Subcutaneous abdominal adipose tissue (tissue), 5 donors: Measurements from ENCODE around the gene PDXDC1.
A peak's percentile ranks its signal among the peaks of the same experiment; 100 is the strongest.
"Not testable (repeated sequence)": the region's sequence is repeated elsewhere in the genome, so short reads cannot be mapped to it uniquely, and the experiment has no call there.

Experiments used
- H3K27ac ChIP-seq: one replicate; pipeline ENCODE4 v1.7.0; 2013; ENCODE audit warnings: low read depth, mild to moderate bottlenecking, inconsistent platforms, low read length, moderate library complexity
- H3K27me3 ChIP-seq, 5 donors: one replicate each; pipeline ENCODE4 v1.7.0; 2013; ENCODE audit warnings: low read length in 5 of 5, inconsistent platforms in 1 of 5; ENCODE audit not compliant: control insufficient read depth in 5 of 5, insufficient read depth in 4 of 5
- H3K36me3 ChIP-seq, 5 donors: one replicate each; pipeline ENCODE4 v1.7.0; 2013; ENCODE audit warnings: low read length in 5 of 5; ENCODE audit not compliant: control insufficient read depth in 5 of 5, insufficient read depth in 5 of 5
- H3K4me1 ChIP-seq, 5 donors: one replicate each; pipeline ENCODE4 v1.7.0; 2013; ENCODE audit warnings: low read length in 5 of 5, mild to moderate bottlenecking in 3 of 5, moderate library complexity in 1 of 5; ENCODE audit not compliant: control insufficient read depth in 5 of 5, insufficient read depth in 5 of 5
- H3K4me3 ChIP-seq, 5 donors: one replicate each; pipeline ENCODE4 v1.7.0; 2013; ENCODE audit warnings: low read length in 5 of 5, low read depth in 1 of 5
- H3K9ac ChIP-seq, 5 donors: one replicate each; pipeline ENCODE4 v1.7.0; 2013; ENCODE audit warnings: low read length in 5 of 5, mild to moderate bottlenecking in 4 of 5, moderate library complexity in 3 of 5
- H3K9me3 ChIP-seq, 5 donors: one replicate each; pipeline ENCODE4 v1.7.0; 2013; ENCODE audit warnings: low read length in 5 of 5; ENCODE audit not compliant: control insufficient read depth in 5 of 5
- donor health status: healthy.
- donor health status: healthy.
- donor health status: healthy.
- donor health status: healthy.
- donor health status: healthy.

The PDXDC1 gene

DNA sequence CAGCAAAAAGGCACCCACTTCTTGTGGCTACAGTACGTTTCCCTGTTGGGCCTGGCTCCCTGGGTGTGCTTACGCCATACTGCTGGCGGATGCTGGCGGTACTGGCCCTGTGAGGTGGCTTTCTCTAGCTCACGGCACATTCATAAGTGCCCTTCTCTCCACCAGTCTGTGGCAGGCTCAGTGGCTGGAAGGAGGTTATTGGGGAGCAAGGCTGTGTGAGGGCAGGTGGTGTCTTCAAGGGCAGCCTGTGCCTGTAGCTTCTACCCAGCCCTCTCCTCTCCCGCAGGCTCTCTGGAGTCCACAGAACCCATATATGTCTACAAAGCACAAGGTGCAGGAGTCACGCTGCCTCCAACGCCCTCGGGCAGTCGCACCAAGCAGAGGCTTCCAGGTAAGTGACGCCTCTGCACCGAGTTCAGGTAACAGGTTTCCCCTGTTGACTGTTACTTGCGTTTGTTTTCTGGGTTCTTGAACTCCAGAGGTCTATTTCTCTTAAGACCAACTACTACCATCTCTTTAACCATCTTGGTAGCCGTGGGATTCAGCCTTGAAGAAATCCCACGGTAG lies 60.4 kb downstream of the PDXDC1 start:
- Histone ChIP-seq H3K4me1 (peaks cover 3 to 45% (median 38%) of the 10 kb centered on the region in 5 donors), H3K9me3 (no peaks in the 10 kb centered on the region), H3K27ac (peak overlapping the region; percentile 33), H3K4me3 (no peak overlapping the region), H3K36me3 (peaks cover 13 to 96% (median 89%) of the 10 kb centered on the region in 5 donors), H3K27me3 (no peaks in the 10 kb centered on the region), H3K9ac (peak overlapping the region in 1 of 5 donors; percentile 55)

DNA sequence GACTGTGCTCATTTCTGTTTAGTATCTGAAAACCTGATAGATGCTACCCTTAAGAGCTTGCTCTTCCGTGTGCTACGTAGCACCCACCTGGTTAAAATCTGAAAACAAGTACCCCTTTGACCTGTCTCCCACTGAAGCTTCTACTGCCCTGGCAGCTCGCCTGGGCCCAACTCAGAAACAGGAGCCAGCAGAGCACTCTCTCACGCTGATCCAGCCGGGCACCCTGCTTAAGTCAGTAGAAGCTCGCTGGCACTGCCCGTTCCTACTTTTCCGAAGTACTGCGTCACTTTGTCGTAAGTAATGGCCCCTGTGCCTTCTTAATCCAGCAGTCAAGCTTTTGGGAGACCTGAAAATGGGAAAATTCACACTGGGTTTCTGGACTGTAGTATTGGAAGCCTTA lies 62.2 kb downstream of the PDXDC1 start:
- peaks cover 7 to 55% (median 46%) of the 10 kb centered on the region in 5 donors for H3K4me1 ChIP-seq

DNA sequence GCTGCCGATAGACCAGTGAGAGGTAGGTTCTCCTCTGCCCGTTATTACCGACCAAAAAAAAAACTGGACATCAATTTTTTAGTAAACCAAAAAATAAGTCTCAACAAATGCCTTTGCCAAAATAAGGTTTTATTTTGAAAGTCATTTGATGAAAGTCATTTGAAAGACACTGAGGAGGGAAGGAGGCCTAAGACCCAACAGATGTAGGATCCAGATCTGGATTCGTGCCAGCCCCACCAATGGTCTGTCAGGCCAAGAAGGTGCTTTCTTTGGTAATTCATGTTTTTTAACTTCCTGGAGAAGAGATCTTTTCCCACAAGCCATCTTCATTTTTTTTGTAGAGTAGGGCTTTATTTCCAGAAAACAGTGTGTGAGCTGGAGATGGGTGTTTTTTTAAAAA lies 62.9 kb downstream of the PDXDC1 start:
- no peaks in the 10 kb centered on the region for H3K9me3 ChIP-seq
- no peaks in the 10 kb centered on the region for H3K27me3 ChIP-seq
- H3K9ac ChIP-seq = no peak overlapping the region
- H3K4me3 ChIP-seq = no peak overlapping the region
- H3K36me3 ChIP-seq = peaks cover 13 to 87% (median 86%) of the 10 kb centered on the region in 5 donors
- H3K27ac ChIP-seq = peak overlapping the region; percentile 55
- peaks cover 7 to 54% (median 43%) of the 10 kb centered on the region in 5 donors for H3K4me1 ChIP-seq

More for the DNA sequence above, 62.2 kb downstream of the PDXDC1 start:
- Histone ChIP-seq H3K27me3 (no peaks in the 10 kb centered on the region), H3K9me3 (no peaks in the 10 kb centered on the region), H3K4me3 (no peak overlapping the region), H3K36me3 (peaks cover 13 to 93% (median 93%) of the 10 kb centered on the region in 5 donors), H3K27ac (peak overlapping the region; percentile 55), H3K9ac (no peak overlapping the region)

- Histone ChIP-seq H3K36me3 (peaks cover 13 to 82% (median 76%) of the 10 kb centered on the region in 5 donors), H3K27ac (no peak overlapping the region), H3K27me3 (no peaks in the 10 kb centered on the region), H3K4me3 (no peak overlapping the region), H3K9ac (no peak overlapping the region), H3K4me1 (peaks cover 7 to 45% (median 34%) of the 10 kb centered on the region in 5 donors), H3K9me3 (no peaks in the 10 kb centered on the region)
These were observed 63.9 kb downstream of the PDXDC1 start for GRCh38 chr16:15038689-15039088.

DNA sequence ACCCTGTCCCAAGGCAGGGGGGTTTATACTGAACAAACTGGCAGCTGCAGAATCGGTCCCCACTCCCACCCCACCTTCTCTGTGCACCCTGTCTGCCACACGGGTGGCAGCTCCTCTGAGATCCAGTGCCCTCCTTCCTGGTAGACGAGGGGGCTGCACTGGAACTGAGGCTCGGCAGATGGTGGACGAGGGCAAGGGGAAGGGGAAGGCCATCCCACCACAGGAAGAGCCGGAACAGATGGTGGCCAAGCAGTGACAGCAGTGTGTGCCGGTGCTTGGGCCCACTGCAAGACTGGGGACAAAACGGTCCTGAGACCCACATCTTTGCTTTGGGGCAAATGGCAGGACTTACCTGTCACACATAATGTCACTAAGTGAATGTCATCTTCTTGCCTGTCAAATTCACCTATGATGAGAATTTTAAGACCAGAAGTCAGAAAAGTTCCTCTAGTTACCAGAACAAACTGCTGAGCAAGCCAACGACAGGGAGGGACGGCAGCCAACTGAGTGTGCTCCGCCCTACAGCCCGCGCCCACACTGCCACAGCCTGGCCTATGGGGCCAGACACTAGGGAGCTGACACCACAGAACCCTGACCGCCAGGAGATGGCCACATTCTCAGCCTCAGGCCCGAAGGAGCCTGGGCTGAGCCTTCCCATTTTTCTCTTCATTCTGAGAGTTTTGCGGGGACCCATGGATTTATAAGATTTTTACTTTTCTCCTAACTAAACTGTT lies 66.6 kb downstream of the PDXDC1 start:
- H3K27me3 ChIP-seq = no peaks in the 10 kb centered on the region
- H3K4me3 ChIP-seq = no peak overlapping the region
- peaks cover 5 to 24% (median 16%) of the 10 kb centered on the region in 5 donors for H3K4me1 ChIP-seq
- H3K9me3 ChIP-seq = no peaks in the 10 kb centered on the region
- H3K36me3 ChIP-seq = peaks cover 13 to 73% (median 66%) of the 10 kb centered on the region in 5 donors
- peak overlapping the region; percentile 41 for H3K27ac ChIP-seq
- H3K9ac ChIP-seq = peak overlapping the region in 1 of 5 donors; percentile 45

GRCh38 chr16:15043344-15043743 lies 68.5 kb downstream of the PDXDC1 start:
- H3K36me3 ChIP-seq = peaks cover 10 to 69% (median 58%) of the 10 kb centered on the region in 5 donors
- no peak overlapping the region for H3K4me3 ChIP-seq
- H3K27ac ChIP-seq = no peak overlapping the region
- no peaks in the 10 kb centered on the region for H3K9me3 ChIP-seq
- H3K9ac ChIP-seq = no peak overlapping the region
- no peaks in the 10 kb centered on the region for H3K27me3 ChIP-seq
- H3K4me1 ChIP-seq = peaks cover 5 to 17% (median 14%) of the 10 kb centered on the region in 5 donors

DNA sequence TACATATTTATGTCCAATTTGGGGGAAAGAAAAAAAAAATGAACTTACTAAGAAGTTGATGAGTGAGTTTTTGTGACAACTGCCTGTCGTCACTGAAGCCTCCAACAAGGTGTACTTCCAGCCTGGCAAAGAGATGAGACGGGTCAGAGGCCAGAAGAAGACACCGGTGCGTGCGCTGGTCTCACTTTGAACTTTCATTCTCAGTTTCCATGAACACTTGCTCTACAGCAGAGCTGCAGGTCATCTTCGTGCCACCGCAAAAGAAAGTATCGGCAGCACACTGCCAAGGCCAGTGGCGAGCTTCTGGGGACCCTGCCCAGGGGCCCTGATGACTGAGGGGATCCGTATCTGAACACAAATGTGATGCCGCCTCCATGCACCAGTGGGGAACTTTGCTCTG lies 69.5 kb downstream of the PDXDC1 start:
- no peak overlapping the region for H3K4me3 ChIP-seq
- H3K27ac ChIP-seq = no peak overlapping the region
- H3K9me3 ChIP-seq = no peaks in the 10 kb centered on the region
- H3K4me1 ChIP-seq = peaks cover 5 to 17% (median 14%) of the 10 kb centered on the region in 5 donors
- peaks cover 3 to 59% (median 49%) of the 10 kb centered on the region in 5 donors for H3K36me3 ChIP-seq
- H3K9ac ChIP-seq = peak overlapping the region in 1 of 5 donors; percentile 16
- no peaks in the 10 kb centered on the region for H3K27me3 ChIP-seq

GRCh38 chr16:15045270-15045669 lies 70.4 kb downstream of the PDXDC1 start:
- not testable (repeated sequence) for H3K27ac ChIP-seq, H3K4me3 ChIP-seq, H3K9ac ChIP-seq, H3K27me3 ChIP-seq, H3K9me3 ChIP-seq
- Histone ChIP-seq H3K4me1 (peaks cover 5 to 20% (median 17%) of the 10 kb centered on the region in 5 donors), H3K36me3 (peaks cover 0 to 49% (median 39%) of the 10 kb centered on the region in 5 donors)

GRCh38 chr16:15046692-15047376 lies 72.0 kb downstream of the PDXDC1 start:
- peaks cover 0 to 37% (median 28%) of the 10 kb centered on the region in 5 donors for H3K36me3 ChIP-seq
- H3K27ac ChIP-seq = no peak overlapping the region
- no peaks in the 10 kb centered on the region for H3K27me3 ChIP-seq
- no peak overlapping the region for H3K4me3 ChIP-seq
- no peak overlapping the region for H3K9ac ChIP-seq
- H3K4me1 ChIP-seq = peaks cover 0 to 12% (median 8%) of the 10 kb centered on the region in 5 donors
- no peaks in the 10 kb centered on the region for H3K9me3 ChIP-seq
